H1 (cell line): Measurements from ENCODE around the gene HAO1. TPM values are rescaled to one million over a fixed set of nuclear protein-coding genes. Genes with fewer than 3 reads are reported as not detected.

ENCODE experiments used
- CTCF ChIA-PET: fragments of 300-600 bp; sonication (Branson Sonifier 250); formaldehyde crosslinking; loops from one replicate; lab custom pipeline; 2021; ENCODE audit not compliant: partially characterized antibody; lab: Charles Lee
- POLR2A ChIA-PET: fragments of 300-600 bp; sonication (Branson Sonifier 250); formaldehyde crosslinking; loops from one replicate; lab custom pipeline; 2021; ENCODE audit warnings: inconsistent platforms; ENCODE audit not compliant: partially characterized antibody; lab: Charles Lee
- DNase-seq, 2 experiments: peaks; one replicate each; pipeline versions ENCODE4 v3.0.0 to v3.0.0-alpha.2; 2010 to 2022; ENCODE audit warnings: low spot score in 2 of 2, low read depth in 1 of 2, mixed read lengths in 1 of 2
- FAIRE-seq: peaks from 2 replicates; lab custom pipeline; 2011; peaks lifted over from hg19 to GRCh38; lab: Jason Lieb, UNC
- H2AFZ ChIP-seq: 2 replicates; pipeline ENCODE4 v1.8.1; 2012; ENCODE audit warnings: low read length, inconsistent platforms
- H2AK5ac ChIP-seq: 2 replicates; pipeline ENCODE4 v1.6.1; 2013; ENCODE audit warnings: low read depth, low read length
- H2BK120ac ChIP-seq: replicated peaks from 2 replicates; pipeline ENCODE3; 2013; ENCODE audit warnings: low read depth, low read length, inconsistent platforms
- H2BK12ac ChIP-seq: 2 replicates; pipeline ENCODE4 v1.6.1; 2013; ENCODE audit warnings: low read depth, low read length
- H2BK15ac ChIP-seq: 2 replicates; pipeline ENCODE4 v1.6.1; 2013; ENCODE audit warnings: low read length
- H2BK20ac ChIP-seq: 2 replicates; pipeline ENCODE4 v1.6.1; 2013; ENCODE audit warnings: low read length
- H2BK5ac ChIP-seq: 2 replicates; pipeline ENCODE4 v1.6.1; 2013; ENCODE audit warnings: low read depth, low read length
- H3K14ac ChIP-seq: 2 replicates; pipeline ENCODE4 v1.6.1; 2013; ENCODE audit warnings: inconsistent platforms; ENCODE audit not compliant: insufficient read length
- H3K18ac ChIP-seq: 2 replicates; pipeline ENCODE4 v1.6.1; 2013; ENCODE audit warnings: low read length; ENCODE audit errors: extremely low read depth
- H3K23ac ChIP-seq: 2 replicates; pipeline ENCODE4 v1.6.1; 2013; ENCODE audit warnings: inconsistent platforms; ENCODE audit not compliant: insufficient read length
- H3K23me2 ChIP-seq: 2 replicates; pipeline ENCODE4 v1.6.1; 2013; ENCODE audit warnings: low read depth, low read length
- H3K27ac ChIP-seq: 2 replicates; pipeline ENCODE4 v1.6.1; 2011; ENCODE audit warnings: low read depth, low read length, inconsistent platforms
- H3K27me3 ChIP-seq, 4 experiments: replicated peaks in 1 of 4; 1 replicate in 1 of 4; 2 replicates in 3 of 4; pipeline versions ENCODE4 v1.6.1 to v1.8.1; 2011 to 2013; ENCODE audit warnings: low read length in 3 of 4, mild to moderate bottlenecking in 3 of 4, inconsistent platforms in 2 of 4, mixed read lengths in 2 of 4, moderate library complexity in 1 of 4; ENCODE audit not compliant: control insufficient read depth in 3 of 4, insufficient read depth in 3 of 4; ENCODE audit errors: extremely low read depth in 1 of 4
- H3K36me3 ChIP-seq, 4 experiments: 2 replicates each; pipeline versions ENCODE4 v1.6.1 to v1.8.1; 2011 to 2013; ENCODE audit warnings: mild to moderate bottlenecking in 4 of 4, low read length in 3 of 4, moderate library complexity in 2 of 4, control low read depth in 1 of 4, inconsistent platforms in 1 of 4; ENCODE audit not compliant: insufficient read depth in 4 of 4, control insufficient read depth in 2 of 4
- H3K4ac ChIP-seq: replicated peaks from 2 replicates; pipeline ENCODE3; 2013; ENCODE audit warnings: low read length, low read depth, mixed read lengths, inconsistent platforms; ENCODE audit not compliant: insufficient read length
- H3K4me1 ChIP-seq, 4 experiments: replicated peaks in 1 of 4; 1 replicate in 1 of 4; 2 replicates in 3 of 4; pipeline versions ENCODE4 v1.6.1 to v1.8.1; 2011 to 2013; ENCODE audit warnings: low read length in 3 of 4, inconsistent platforms in 2 of 4, mixed read lengths in 1 of 4; ENCODE audit not compliant: insufficient read depth in 4 of 4, control insufficient read depth in 3 of 4
- H3K4me2 ChIP-seq, 2 experiments: 2 replicates each; pipeline versions ENCODE4 v1.6.1 to v1.8.1; 2011 to 2013; ENCODE audit warnings: low read depth in 2 of 2, low read length in 2 of 2, control low read depth in 1 of 2, inconsistent platforms in 1 of 2, mild to moderate bottlenecking in 1 of 2; ENCODE audit not compliant: insufficient read depth in 1 of 2
- H3K4me3 ChIP-seq, 4 experiments: fragments of 200-600, 300-600 bp in 1 of 4; sonication (generic), shearing (Covaris generic), sonication (Bioruptor Twin) in 1 of 4; 2 replicates each; pipeline versions ENCODE4 v1.5.1 to v1.8.1; 2011 to 2016; ENCODE audit warnings: low read length in 4 of 4, low read depth in 3 of 4, control low read depth in 2 of 4, inconsistent platforms in 2 of 4, mild to moderate bottlenecking in 2 of 4, mixed read lengths in 1 of 4, moderate library complexity in 1 of 4; ENCODE audit not compliant: insufficient read depth in 2 of 4; ENCODE audit errors: extremely low read depth in 1 of 4
- H3K56ac ChIP-seq: replicated peaks from 2 replicates; pipeline ENCODE3; 2013; ENCODE audit warnings: low read depth, mild to moderate bottlenecking, mixed read lengths, low read length, inconsistent platforms; ENCODE audit not compliant: insufficient read length
- H3K79me1 ChIP-seq: 2 replicates; pipeline ENCODE4 v1.6.1; 2013; ENCODE audit warnings: low read depth, low read length, control low read depth
- H3K79me2 ChIP-seq, 2 experiments: 2 replicates each; pipeline versions ENCODE4 v1.6.1 to v1.8.1; 2012 to 2013; ENCODE audit warnings: low read length in 2 of 2, mild to moderate bottlenecking in 2 of 2, inconsistent platforms in 1 of 2; ENCODE audit not compliant: insufficient read depth in 2 of 2, control insufficient read depth in 1 of 2
- H3K9ac ChIP-seq, 4 experiments: replicated peaks in 1 of 4; 1 replicate in 1 of 4; 2 replicates in 3 of 4; pipeline versions ENCODE4 v1.6.1 to v1.8.1; 2011 to 2013; ENCODE audit warnings: low read depth in 3 of 4, low read length in 3 of 4, control low read depth in 2 of 4, mild to moderate bottlenecking in 2 of 4, moderate library complexity in 2 of 4, inconsistent platforms in 1 of 4; ENCODE audit errors: extremely low read depth in 1 of 4
- H3K9me3 ChIP-seq, 2 experiments: 2 replicates each; pipeline versions ENCODE4 v1.6.1 to v1.8.1; 2012 to 2013; ENCODE audit warnings: mild to moderate bottlenecking in 2 of 2, moderate library complexity in 2 of 2, control low read depth in 1 of 2, inconsistent platforms in 1 of 2, low read depth in 1 of 2, low read length in 1 of 2, mixed read lengths in 1 of 2; ENCODE audit not compliant: insufficient read depth in 2 of 2
- H4K20me1 ChIP-seq, 2 experiments: replicated peaks in 1 of 2; 2 replicates each; pipeline versions ENCODE3 to v1.8.1; 2011 to 2013; ENCODE audit warnings: inconsistent platforms in 2 of 2, low read length in 2 of 2, mild to moderate bottlenecking in 1 of 2; ENCODE audit not compliant: insufficient read depth in 2 of 2, control insufficient read depth in 1 of 2
- H4K5ac ChIP-seq: 2 replicates; pipeline ENCODE4 v1.6.1; 2013; ENCODE audit warnings: low read length, low read depth, mixed read lengths, inconsistent platforms; ENCODE audit not compliant: insufficient read length
- H4K8ac ChIP-seq: 2 replicates; pipeline ENCODE4 v1.8.0; 2013; ENCODE audit warnings: mild to moderate bottlenecking, moderate library complexity, low read length, inconsistent platforms; ENCODE audit not compliant: insufficient read depth; ENCODE audit errors: extremely low read depth
- H4K91ac ChIP-seq: replicated peaks from 2 replicates; pipeline ENCODE3; 2013; ENCODE audit warnings: low read length, mixed read lengths, inconsistent platforms; ENCODE audit not compliant: insufficient read length
- BRCA1 ChIP-seq: IDR thresholded peaks from 2 replicates; pipeline ENCODE4 v1.6.1; 2012; ENCODE audit warnings: low read depth, low read length, improper control_type of control experiment
- EGR1 ChIP-seq: IDR thresholded peaks from 2 replicates; pipeline ENCODE4 v1.6.1; 2011; ENCODE audit warnings: low read depth, low read length, borderline replicate concordance
- HDAC2 ChIP-seq, 2 experiments: fragments of 300-600 bp in 1 of 2; sonication (generic) in 1 of 2; IDR thresholded peaks; 2 replicates each; pipeline ENCODE4 v1.6.1; 2011 to 2012; ENCODE audit warnings: low read depth in 2 of 2, low read length in 2 of 2, mild to moderate bottlenecking in 2 of 2, moderate library complexity in 2 of 2, borderline replicate concordance in 1 of 2, inconsistent platforms in 1 of 2
- RFX5 ChIP-seq: IDR thresholded peaks from 2 replicates; pipeline ENCODE4 v1.6.1; 2011; ENCODE audit warnings: low read depth, low read length, improper control_type of control experiment, borderline replicate concordance
- SP1 ChIP-seq: IDR thresholded peaks from 2 replicates; pipeline ENCODE4 v1.6.1; 2011; ENCODE audit warnings: low read depth, low read length
- SRF ChIP-seq: IDR thresholded peaks from 2 replicates; pipeline ENCODE4 v1.6.1; 2011; ENCODE audit warnings: mild to moderate bottlenecking, low read depth, low read length, moderate library complexity
- WGBS, 2 experiments: shearing (Covaris generic) in 1 of 2; methylation state at CpG; one replicate each; pipeline versions ENCODE4 v1.1.6 to v1.1.7; 2013 to 2015; ENCODE audit warnings: low lambda C conversion rate in 2 of 2, mixed read lengths in 2 of 2, inconsistent platforms in 1 of 2, low coverage in 1 of 2, missing lambda C conversion rate in 1 of 2; ENCODE audit not compliant: insufficient replicate concordance in 2 of 2, insufficient coverage in 1 of 2, insufficient read length in 1 of 2; ENCODE audit errors: extremely low coverage in 1 of 2, missing lambda C conversion rate in 1 of 2; 5-methylcytosine and 5-hydroxymethylcytosine counted together
- polyA plus RNA-seq, 7 experiments: library from polyadenylated mRNA; depleted of rRNA in 3 of 7; stranded (reverse) in 5 of 7; unstranded in 2 of 7; fragments of >200 nt in 5 of 7; fragments of 200-250 nt in 2 of 7; gene quantifications; 1 replicate in 5 of 7; 2 replicates in 1 of 7; 4 replicates in 1 of 7; pipeline versions ENCODE4 v1.2.1 to v1.2.3, GENCODE V29; 2011 to 2013; ENCODE audit warnings: missing spikeins in 2 of 7, mixed read lengths in 2 of 7
- total RNA-seq: library from RNA; stranded (reverse); fragmentation: NEBNext Ultra II Directional; extraction: Animal tissue kit (Norgen Biotek cat#: 25700); gene quantifications from 2 replicates; pipeline ENCODE4 v1.2.1, GENCODE V29; 2021

HAO1 gene
- total and polyA plus RNA-seq, 2 of the 8 experiments (the other 6 are each of a cell fraction or from before 2014, with no cell fraction given) = not detected

DNA sequence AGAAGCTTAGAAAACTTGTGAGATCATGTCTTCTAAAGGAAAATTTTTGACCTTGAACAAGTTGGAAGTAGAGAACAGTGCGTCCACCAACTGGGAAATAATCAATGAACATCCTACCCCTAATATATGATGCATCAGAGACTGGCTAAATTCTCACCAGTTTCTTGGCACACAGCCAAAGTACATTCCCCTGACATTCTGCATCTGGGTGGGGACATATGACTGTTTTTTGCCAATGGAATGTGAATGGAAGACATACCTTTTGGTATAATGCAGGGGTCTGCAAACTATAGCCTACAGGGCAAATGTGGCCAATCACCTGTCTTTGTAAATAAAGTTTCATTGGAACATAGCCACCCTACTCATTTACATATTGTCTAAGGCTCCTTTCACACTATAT is 84.7 kb downstream of the HAO1 start:
- Histone ChIP-seq H3K23me2 (no peaks in the 10 kb centered on the region; the same call in 1 of the 2 replicates), H3K23ac (no peak overlapping the region), H3K4me1 (peaks cover 2 to 4% (median 3%) of the 10 kb centered on the region in 4 experiments; a peak in 5 of 7 replicates), H2BK5ac (no peak overlapping the region), H3K18ac (no peak overlapping the region), H3K9me3 (no peaks in the 10 kb centered on the region), H3K4me3 (no peak overlapping the region), H3K56ac (no peak overlapping the region), H3K4me2 (no peak overlapping the region), H3K79me2 (no peaks in the 10 kb centered on the region), H2AK5ac (no peak overlapping the region), H2AFZ (no peak overlapping the region), H3K4ac (no peak overlapping the region), H2BK20ac (no peak overlapping the region), H2BK15ac (no peak overlapping the region), H3K27ac (no peak overlapping the region), H4K5ac (no peak overlapping the region), H3K36me3 (no peaks in the 10 kb centered on the region), H4K8ac (no peak overlapping the region), H4K20me1 (no peaks in the 10 kb centered on the region), H3K79me1 (no peaks in the 10 kb centered on the region), H3K27me3 (no peaks in the 10 kb centered on the region), H2BK12ac (no peak overlapping the region), H4K91ac (no peak overlapping the region), H3K14ac (no peak overlapping the region), H3K9ac (no peak overlapping the region), H2BK120ac (no peak overlapping the region)
- DNase-seq = no peak
- WGBS, 2 experiments = 87% methylated on average over 1 of the region's 1 CpG; no CpG with 5 or more reads in 1 of the 2 experiments
- ChIA-PET CTCF (no interaction called here), POLR2A (no interaction called here)
- no peak for FAIRE-seq
- TF ChIP-seq SP1 (no peak), HDAC2 (IDR thresholded peaks at IDR 0.05; ENCODE audit: borderline replicate concordance in 1 of 2, low read depth in 2 of 2, low read length in 2 of 2) (no peak), RFX5 (no peak), SRF (no peak), EGR1 (no peak), BRCA1 (no peak)
